Tibial nerve (tissue), 3 donors: ENCODE measurements around the gene CYTH2.

ENCODE experiments used
- CTCF ChIP-seq, 5 experiments: fragments of 200-600 bp in 3 of 5; fragments of 450-650 bp in 2 of 5; sonication (generic) in 3 of 5; IDR thresholded peaks; one replicate each; pipeline ENCODE4 v1.5.1; 2016 to 2019; ENCODE audit warnings: antibody characterized with exemption in 5 of 5, mild to moderate bottlenecking in 3 of 5, moderate library complexity in 2 of 5
- POLR2A ChIP-seq, 2 donors: fragments of 450-650 bp; IDR thresholded peaks; one replicate each; pipeline ENCODE4 v1.6.1; 2017; ENCODE audit warnings: antibody characterized with exemption in 2 of 2, mild to moderate bottlenecking in 2 of 2, moderate library complexity in 2 of 2

- TF ChIP-seq CTCF (IDR thresholded peaks at IDR 0.05) = no peak
- TF ChIP-seq POLR2A (IDR thresholded peaks at IDR 0.05) = no peak
Measured at GRCh38 chr19:48509467-48510194, 40.5 kb downstream of the CYTH2 start.
